Measurements from ENCODE around the gene QTRT2. TPM values are rescaled to one million over a fixed set of nuclear protein-coding genes. Genes with fewer than 3 reads are reported as not detected.

The QTRT2 gene
- total and polyA plus RNA-seq, 9 of the 15 experiments (the other 6 are each of a cell fraction or from before 2014, with no cell fraction given), result 10.2 to 25.1 (median 17.3) TPM

DNA sequence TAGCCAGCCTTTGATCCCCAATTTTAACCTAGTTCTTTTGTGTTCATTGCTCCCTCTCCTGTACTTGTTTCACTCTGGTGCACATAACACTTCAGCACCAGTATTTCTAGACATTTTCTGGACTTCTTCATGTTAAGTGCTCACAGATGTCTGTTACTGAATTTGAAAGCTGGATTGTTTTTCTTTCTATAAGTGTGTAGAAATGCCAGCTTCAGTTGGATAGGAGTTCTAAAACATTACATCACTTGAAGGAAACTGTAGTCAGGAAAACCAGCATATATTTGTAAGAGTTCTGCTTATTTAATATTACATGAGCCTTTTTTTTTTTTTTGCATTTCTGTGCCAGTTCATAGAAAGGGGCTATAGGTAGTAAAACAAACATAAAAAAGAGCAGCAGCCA, 21.6 kb downstream of the QTRT2 start:
- Histone ChIP-seq H2AFZ (ENCODE audit: low read depth, low read length) (no peak overlapping the region), H3K4me1 (replicated peaks in 1 of 2; ENCODE audit: control insufficient read depth in 2 of 2, insufficient read depth in 2 of 2, low read length in 2 of 2) (no peaks in the 10 kb centered on the region), H3K9me1 (ENCODE audit: control insufficient read depth, insufficient read depth, low read length) (no peaks in the 10 kb centered on the region), H3K36me3 (ENCODE audit: control insufficient read depth, insufficient read depth, low read length) (peaks cover 89% of the 10 kb centered on the region; the same call in 2 of the 3 replicates), H3K9ac (ENCODE audit: insufficient read depth in 1 of 2, low read depth in 2 of 2, low read length in 2 of 2) (no peak overlapping the region), H3K4me3 (no peak overlapping the region), H3K79me2 (ENCODE audit: control insufficient read depth, insufficient read depth, low read length) (no peaks in the 10 kb centered on the region), H3K27me3 (ENCODE audit: control insufficient read depth in 2 of 2, insufficient read depth in 2 of 2, low read length in 2 of 2) (no peaks in the 10 kb centered on the region), H3K4me2 (ENCODE audit: insufficient read depth, low read length) (no peak overlapping the region), H4K20me1 (replicated peaks; ENCODE audit: control insufficient read depth, insufficient read depth, low read length) (no peaks in the 10 kb centered on the region), H3K27ac (ENCODE audit: extremely low read depth, low read depth, low read length) (no peak overlapping the region), H3K9me3 (replicated peaks; ENCODE audit: control insufficient read depth, insufficient read depth, low read depth, low read length) (no peaks in the 10 kb centered on the region)
- DNase-seq (ENCODE audit: extremely low read depth in 1 of 4, low spot score in 3 of 4) (no peak), FAIRE-seq (no peak), ATAC-seq (no peak)
- intact Hi-C loops (cut with micrococcal nuclease), result no loop called here
- in situ Hi-C loops (cut with MboI), result no loop called here
- TF ChIP-seq, protein P1, sequence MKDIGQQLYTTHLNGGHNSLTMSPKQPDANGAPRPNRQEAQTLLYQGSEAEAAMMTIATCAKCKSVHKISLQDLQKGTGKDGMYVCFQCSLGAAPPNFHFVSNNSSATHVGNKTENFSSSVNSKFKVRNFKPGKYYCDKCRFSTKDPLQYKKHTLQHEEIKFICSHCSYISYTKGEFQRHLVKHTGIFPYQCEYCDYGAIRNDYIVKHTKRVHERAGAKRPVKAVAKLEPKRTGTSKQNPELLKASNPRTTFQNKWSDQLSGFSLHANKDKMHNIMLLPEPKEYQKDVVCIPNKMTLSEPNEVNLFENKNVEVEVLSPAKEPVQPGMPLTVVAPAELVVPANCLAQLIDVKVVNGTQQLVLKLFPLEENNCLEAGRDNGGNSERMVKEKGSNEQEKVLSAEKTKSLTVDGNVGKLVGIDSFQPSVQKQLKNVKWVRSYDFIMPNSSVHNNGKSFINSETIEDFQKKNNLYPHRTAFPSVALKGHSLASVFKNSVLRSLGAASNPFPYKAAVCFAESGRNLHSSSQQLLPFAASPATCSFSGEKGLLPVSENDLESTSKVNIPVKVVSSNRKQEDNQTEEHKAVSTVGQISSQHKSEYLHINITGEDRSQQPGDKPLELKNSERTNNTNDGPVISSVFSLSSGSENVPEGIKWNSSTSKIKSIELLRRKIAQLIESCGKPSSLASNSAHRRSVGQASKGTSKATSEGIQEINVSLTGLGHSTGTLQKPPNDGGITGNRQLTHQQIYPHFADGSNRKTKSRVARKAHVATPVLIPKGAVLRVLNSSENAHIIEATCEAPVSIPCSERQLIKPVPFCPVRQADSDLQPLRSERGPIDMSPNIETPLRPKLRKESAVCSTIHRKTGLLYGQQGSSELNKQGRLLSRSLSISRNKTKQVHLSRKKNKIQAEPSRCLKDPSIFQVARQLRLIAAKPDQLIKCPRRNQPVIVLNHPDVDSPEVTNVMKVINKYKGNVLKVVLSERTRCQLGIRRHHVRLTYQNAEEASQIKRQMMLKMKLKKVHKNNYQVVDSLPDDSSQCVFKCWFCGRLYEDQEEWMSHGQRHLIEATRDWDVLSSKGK (CRISPR knock-in tag; IDR thresholded peaks at IDR 0.05), result no peak
- TF ChIP-seq ELF4 (CRISPR knock-in tag; IDR thresholded peaks at IDR 0.05), result no peak
- no peak for TF ChIP-seq BCL6 (CRISPR knock-in tag; IDR thresholded peaks at IDR 0.05)
- TF ChIP-seq, protein P2, sequence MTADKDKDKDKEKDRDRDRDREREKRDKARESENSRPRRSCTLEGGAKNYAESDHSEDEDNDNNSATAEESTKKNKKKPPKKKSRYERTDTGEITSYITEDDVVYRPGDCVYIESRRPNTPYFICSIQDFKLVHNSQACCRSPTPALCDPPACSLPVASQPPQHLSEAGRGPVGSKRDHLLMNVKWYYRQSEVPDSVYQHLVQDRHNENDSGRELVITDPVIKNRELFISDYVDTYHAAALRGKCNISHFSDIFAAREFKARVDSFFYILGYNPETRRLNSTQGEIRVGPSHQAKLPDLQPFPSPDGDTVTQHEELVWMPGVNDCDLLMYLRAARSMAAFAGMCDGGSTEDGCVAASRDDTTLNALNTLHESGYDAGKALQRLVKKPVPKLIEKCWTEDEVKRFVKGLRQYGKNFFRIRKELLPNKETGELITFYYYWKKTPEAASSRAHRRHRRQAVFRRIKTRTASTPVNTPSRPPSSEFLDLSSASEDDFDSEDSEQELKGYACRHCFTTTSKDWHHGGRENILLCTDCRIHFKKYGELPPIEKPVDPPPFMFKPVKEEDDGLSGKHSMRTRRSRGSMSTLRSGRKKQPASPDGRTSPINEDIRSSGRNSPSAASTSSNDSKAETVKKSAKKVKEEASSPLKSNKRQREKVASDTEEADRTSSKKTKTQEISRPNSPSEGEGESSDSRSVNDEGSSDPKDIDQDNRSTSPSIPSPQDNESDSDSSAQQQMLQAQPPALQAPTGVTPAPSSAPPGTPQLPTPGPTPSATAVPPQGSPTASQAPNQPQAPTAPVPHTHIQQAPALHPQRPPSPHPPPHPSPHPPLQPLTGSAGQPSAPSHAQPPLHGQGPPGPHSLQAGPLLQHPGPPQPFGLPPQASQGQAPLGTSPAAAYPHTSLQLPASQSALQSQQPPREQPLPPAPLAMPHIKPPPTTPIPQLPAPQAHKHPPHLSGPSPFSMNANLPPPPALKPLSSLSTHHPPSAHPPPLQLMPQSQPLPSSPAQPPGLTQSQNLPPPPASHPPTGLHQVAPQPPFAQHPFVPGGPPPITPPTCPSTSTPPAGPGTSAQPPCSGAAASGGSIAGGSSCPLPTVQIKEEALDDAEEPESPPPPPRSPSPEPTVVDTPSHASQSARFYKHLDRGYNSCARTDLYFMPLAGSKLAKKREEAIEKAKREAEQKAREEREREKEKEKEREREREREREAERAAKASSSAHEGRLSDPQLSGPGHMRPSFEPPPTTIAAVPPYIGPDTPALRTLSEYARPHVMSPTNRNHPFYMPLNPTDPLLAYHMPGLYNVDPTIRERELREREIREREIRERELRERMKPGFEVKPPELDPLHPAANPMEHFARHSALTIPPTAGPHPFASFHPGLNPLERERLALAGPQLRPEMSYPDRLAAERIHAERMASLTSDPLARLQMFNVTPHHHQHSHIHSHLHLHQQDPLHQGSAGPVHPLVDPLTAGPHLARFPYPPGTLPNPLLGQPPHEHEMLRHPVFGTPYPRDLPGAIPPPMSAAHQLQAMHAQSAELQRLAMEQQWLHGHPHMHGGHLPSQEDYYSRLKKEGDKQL (CRISPR knock-in tag; IDR thresholded peaks at IDR 0.05; ENCODE audit: borderline replicate concordance), result no peak
- no peak for TF ChIP-seq ARID1B (IDR thresholded peaks at IDR 0.05)
- TF ChIP-seq, protein P3, sequence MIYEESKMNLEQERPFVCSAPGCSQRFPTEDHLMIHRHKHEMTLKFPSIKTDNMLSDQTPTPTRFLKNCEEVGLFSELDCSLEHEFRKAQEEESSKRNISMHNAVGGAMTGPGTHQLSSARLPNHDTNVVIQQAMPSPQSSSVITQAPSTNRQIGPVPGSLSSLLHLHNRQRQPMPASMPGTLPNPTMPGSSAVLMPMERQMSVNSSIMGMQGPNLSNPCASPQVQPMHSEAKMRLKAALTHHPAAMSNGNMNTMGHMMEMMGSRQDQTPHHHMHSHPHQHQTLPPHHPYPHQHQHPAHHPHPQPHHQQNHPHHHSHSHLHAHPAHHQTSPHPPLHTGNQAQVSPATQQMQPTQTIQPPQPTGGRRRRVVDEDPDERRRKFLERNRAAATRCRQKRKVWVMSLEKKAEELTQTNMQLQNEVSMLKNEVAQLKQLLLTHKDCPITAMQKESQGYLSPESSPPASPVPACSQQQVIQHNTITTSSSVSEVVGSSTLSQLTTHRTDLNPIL (CRISPR knock-in tag; IDR thresholded peaks at IDR 0.05), result no peak
- no peak for TF ChIP-seq NONO (IDR thresholded peaks at IDR 0.05; ENCODE audit: low read depth in 2 of 2, low read length in 1 of 2)
- POLR2A ChIA-PET, result interaction anchor here (0.6 kb wide), 1 partner anchor 808 kb away, joined by 4 read pairs; no protein-coding TSS in a partner anchor
- no TSS peak for BruUV-seq (replicated peaks)
- CTCF ChIA-PET (ENCODE audit: low intra/inter-chr PET ratio), result no interaction called here

All from K562 (cell line).